Myocyte (in vitro differentiated cells): ENCODE results near the gene GRM7. TPM values are rescaled to one million over a fixed set of nuclear protein-coding genes. Genes with fewer than 3 reads are reported as not detected.

Source experiments
- DNase-seq: peaks from one replicate; pipeline ENCODE4 v3.0.0-alpha.2; 2012; ENCODE audit warnings: low read depth
- total RNA-seq: library from RNA; depleted of rRNA; stranded (reverse); fragments of >200 nt; gene quantifications from 2 replicates; pipeline ENCODE4 v1.2.3, GENCODE V29; 2014

Gene GRM7
- total RNA-seq, 1 donor from 2014 or later: not detected

DNA sequence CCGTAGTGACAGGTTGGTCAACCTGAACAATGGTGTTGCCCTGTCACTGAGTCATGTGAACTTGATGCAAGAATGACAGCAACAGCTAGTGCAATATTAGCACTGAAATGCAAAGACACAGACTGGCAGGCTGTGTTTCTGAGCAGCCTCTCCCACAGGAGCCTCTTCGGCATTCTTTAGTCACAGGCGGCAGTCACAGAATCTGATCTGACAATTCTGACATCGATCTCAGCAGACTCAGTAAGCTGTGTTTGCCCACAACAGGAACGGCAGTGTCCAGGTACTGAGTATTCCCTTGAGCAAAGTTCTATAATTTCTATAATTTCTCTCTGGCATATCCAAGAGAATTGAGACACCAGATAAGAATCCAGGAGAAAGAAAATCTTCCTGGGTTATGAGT lies 776.8 kb downstream of the GRM7 start:
- DNase-seq: no peak

GRCh38 chr3:7638103-7638502 lies 777.2 kb downstream of the GRM7 start:
- no peak for DNase-seq

- DNase-seq: no peak
These were observed 779.9 kb downstream of the GRM7 start for GRCh38 chr3:7640787-7641186.

- no peak for DNase-seq
These were observed 785.9 kb downstream of the GRM7 start for GRCh38 chr3:7646851-7647250.

- no peak for DNase-seq
These were observed 789.6 kb downstream of the GRM7 start for GRCh38 chr3:7650466-7650865.

GRCh38 chr3:7651274-7651673 lies 790.4 kb downstream of the GRM7 start:
- DNase-seq: no peak

- no peak for DNase-seq
These were observed 796.5 kb downstream of the GRM7 start for GRCh38 chr3:7657214-7658112.

- DNase-seq: no peak
These were observed 797.4 kb downstream of the GRM7 start for GRCh38 chr3:7658294-7658693.

GRCh38 chr3:7659079-7659478 lies 798.2 kb downstream of the GRM7 start:
- no peak for DNase-seq

GRCh38 chr3:7663771-7664170 lies 802.9 kb downstream of the GRM7 start:
- no peak for DNase-seq

DNA sequence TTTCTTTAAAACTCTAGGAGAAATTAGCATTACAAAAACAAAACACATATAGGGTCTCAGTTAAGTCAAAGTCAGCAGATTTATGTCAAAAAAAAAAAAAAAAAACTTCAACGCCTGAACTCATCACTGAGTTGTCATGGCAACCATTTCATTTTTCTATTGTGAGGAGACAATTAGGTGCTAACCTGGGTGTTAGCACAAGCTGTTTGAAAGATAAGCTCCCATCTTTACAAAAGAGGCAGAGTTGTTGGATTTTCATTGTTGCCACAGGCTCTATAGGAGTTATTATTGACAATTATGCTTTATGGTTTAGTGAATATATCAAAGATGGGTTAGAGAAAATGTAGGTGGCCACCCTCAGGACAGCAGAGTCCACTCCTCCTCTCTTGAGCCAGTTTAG lies 806.9 kb downstream of the GRM7 start:
- DNase-seq: no peak

DNA sequence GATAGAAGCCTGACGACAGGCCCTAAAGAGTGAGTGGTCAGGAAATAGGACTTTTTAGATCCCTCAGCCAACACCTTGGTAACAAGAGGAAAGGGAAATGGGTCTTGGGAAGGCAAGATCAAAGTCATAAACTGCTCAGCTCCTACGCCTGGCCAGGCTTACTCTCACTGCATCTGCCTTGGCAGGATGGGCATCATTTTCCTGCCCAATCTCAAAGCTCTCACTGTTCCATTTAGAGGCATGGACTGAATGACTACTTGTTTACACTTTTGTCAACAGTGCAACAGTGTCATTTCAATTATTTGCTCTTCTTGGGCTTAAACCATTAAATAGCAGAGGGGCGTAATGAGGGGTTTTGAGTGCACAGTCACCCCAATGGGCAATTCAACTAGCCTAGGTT lies 808.7 kb downstream of the GRM7 start:
- no peak for DNase-seq

DNA sequence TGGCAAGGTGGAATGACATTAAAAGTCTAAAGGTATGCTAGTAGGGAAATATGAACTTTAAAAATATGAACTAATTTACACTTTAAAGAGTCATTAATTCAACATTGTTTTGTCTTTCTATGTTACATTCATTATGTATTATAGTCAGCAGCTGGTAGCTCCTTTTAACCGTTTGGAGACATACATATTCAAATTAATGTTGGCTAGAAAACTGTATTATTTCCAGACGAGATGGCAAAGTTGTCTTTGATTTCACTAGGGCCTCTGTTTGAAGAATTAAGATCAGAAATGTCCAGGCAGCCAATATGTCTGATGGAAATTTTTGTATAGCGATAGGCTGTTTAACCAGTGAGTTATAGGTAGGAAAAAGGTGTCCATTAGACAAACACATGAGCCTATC lies 817.6 kb downstream of the GRM7 start:
- DNase-seq: no peak

DNA sequence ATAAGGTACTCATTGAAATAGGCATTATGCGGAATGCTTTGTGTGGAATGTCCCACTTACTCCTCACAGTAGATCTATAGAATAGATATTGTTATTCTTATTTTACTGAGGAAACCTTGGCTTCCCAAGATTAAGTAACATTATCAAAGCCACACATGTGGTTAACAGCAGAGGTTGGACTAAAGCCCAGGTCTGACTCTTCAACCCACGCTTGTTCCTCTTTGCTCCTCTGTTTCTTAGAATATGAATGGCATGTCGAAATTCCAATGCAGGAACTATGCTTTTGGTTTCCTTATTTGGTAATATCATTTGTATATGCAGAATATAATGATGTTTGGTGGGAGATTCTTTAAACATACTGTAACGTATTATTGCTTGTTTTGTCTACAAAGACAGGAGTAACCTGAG lies 821.9 kb downstream of the GRM7 start:
- DNase-seq: no peak

DNA sequence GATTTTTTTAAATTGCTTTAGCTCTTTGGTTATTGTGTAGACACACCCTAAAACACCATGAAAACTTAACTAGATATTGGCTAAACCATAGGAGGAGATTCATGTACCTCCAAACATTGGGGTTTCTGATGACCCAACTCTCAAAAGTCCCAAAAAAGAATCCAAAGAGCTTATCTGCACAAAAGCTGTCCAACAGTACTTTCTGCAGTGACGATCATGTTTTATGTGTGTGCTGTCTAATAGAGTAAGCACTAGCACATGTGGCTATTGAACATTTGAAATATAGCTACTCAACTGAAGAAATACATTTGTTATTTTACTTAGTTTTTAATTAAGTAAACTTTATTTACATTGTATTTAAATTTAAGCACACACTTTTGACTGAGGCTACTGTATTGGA lies 822.5 kb downstream of the GRM7 start:
- DNase-seq: no peak

GRCh38 chr3:7684182-7684715 lies 823.3 kb downstream of the GRM7 start:
- no peak for DNase-seq

GRCh38 chr3:7687428-7688147 lies 826.7 kb downstream of the GRM7 start:
- no peak for DNase-seq

DNA sequence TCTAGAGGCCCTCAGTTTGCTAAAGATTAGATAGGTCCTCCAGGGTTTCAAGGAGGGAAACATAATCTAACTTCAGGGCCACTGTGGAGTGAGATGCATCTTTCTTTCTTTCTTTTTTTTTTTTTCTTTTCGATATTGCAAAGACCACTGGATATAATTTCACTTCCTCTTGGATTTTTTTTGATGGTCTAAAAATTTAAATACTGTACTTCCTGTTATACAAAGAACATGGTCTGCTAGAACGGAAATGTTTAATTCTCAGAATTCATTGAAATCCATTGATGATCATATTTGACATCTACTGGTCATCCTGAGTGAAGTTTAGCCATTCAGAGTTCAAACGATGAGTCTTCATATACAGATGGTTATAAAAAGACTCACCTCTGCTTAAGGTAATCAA lies 832.0 kb downstream of the GRM7 start:
- DNase-seq: no peak

GRCh38 chr3:7693976-7694375 lies 833.1 kb downstream of the GRM7 start:
- DNase-seq: no peak

DNA sequence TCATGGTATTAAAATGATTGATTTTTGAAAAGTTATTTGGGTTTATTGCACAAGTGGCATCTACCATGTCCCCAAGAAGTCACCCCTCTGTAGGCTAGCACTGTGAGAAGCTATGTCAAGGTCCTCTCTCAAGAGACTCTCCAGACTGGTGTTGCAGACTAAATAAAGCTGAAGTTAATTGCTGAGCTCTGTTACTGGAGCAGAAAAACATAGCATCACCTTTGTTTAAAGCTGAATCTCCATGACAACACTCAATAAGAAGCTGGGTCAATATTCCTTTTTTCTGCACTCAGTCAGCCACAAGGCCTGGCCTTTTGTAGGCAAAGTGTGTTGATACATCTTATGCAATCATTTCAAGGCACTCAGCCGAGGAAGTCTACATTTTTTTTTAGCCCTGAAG lies 834.1 kb downstream of the GRM7 start:
- no peak for DNase-seq

GRCh38 chr3:7696320-7696719 lies 835.4 kb downstream of the GRM7 start:
- DNase-seq: no peak

DNA sequence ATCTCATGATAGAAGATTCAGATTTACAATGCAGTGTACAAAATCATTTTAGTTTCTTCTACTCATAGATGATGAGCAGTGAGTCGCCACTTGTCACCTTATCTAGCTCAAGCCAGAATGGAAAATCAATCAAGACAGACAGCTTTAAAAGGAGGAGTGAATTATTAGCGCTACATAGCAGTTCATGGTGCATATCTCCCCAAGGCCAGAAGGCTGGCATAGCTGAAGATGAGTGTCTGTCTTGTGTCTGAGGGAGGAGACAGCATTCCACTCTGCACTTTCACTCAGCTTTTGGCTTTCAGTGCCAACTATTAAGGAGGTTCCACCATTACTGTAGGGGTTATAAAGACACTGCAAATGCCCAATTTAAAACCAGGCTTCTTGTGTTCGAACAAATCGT lies 836.6 kb downstream of the GRM7 start:
- no peak for DNase-seq
